Measurements from ENCODE around the gene TGFB3. TPM values are rescaled to one million over a fixed set of nuclear protein-coding genes. Genes with fewer than 3 reads are reported as not detected.

TGFB3 gene
- total and polyA plus RNA-seq, 2 donors from 2014 or later, result 5.2 to 39.5 TPM

DNA sequence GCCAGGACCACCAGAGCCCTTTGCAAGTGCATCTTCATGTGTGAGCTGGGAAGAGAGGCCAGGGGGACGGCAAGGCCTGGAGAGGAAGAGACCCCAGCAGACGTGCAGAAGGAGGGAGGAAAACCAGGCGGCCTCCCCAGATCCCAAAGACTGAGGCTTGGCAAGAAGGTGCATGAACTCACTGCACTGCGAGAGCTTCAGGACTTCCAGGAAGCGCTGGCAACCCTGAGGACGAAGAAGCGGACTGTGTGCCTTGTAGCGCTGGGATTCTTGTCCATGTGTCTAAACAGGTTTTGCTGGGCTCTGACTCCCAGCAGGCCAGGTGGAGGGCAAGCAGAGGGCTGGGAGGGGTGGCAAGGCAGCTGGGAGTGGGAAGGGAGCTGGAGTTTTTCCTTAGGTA lies 939 bp downstream of the TGFB3 start:
- DNase-seq, result peak in 3 of 5 donors; percentile 46 to 69 (median 48)
- H3K27me3 ChIP-seq (ENCODE audit: control insufficient read depth, insufficient read depth, low read length), result no peaks in the 10 kb centered on the region
- TF ChIP-seq, protein P1, sequence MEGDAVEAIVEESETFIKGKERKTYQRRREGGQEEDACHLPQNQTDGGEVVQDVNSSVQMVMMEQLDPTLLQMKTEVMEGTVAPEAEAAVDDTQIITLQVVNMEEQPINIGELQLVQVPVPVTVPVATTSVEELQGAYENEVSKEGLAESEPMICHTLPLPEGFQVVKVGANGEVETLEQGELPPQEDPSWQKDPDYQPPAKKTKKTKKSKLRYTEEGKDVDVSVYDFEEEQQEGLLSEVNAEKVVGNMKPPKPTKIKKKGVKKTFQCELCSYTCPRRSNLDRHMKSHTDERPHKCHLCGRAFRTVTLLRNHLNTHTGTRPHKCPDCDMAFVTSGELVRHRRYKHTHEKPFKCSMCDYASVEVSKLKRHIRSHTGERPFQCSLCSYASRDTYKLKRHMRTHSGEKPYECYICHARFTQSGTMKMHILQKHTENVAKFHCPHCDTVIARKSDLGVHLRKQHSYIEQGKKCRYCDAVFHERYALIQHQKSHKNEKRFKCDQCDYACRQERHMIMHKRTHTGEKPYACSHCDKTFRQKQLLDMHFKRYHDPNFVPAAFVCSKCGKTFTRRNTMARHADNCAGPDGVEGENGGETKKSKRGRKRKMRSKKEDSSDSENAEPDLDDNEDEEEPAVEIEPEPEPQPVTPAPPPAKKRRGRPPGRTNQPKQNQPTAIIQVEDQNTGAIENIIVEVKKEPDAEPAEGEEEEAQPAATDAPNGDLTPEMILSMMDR (IDR thresholded peaks at IDR 0.05; ENCODE audit: borderline replicate concordance, extremely low read depth, insufficient read depth), result no peak
- peaks cover 0 to 9% (median 5%) of the 10 kb centered on the region in 3 donors for H3K4me1 ChIP-seq (ENCODE audit: control insufficient read depth in 2 of 3, insufficient read depth in 2 of 3, low read depth in 1 of 3, low read length in 3 of 3)
- no peaks in the 10 kb centered on the region for H3K9me3 ChIP-seq (ENCODE audit: control insufficient read depth in 2 of 3, insufficient read depth in 1 of 3, low read length in 3 of 3)
- FAIRE-seq, result no peak
- H3K36me3 ChIP-seq (ENCODE audit: control insufficient read depth in 2 of 3, insufficient read depth in 3 of 3, low read length in 3 of 3), result no peaks in the 10 kb centered on the region
- peak overlapping the region; percentile 89 to 92 for H3K27ac ChIP-seq (ENCODE audit: low read depth in 2 of 2, low read length in 2 of 2)
- intact Hi-C loops (cut with DNase I), result loop anchor here (5.0 kb wide), 1 partner anchor 269 kb away; no protein-coding TSS in a partner anchor
- H3K9ac ChIP-seq (ENCODE audit: low read length in 3 of 3), result peak overlapping the region in 2 of 3 donors; percentile 82 to 84
- peak overlapping the region; percentile 17 to 75 (median 66) for H3K4me3 ChIP-seq (ENCODE audit: low read length in 3 of 3)

DNA sequence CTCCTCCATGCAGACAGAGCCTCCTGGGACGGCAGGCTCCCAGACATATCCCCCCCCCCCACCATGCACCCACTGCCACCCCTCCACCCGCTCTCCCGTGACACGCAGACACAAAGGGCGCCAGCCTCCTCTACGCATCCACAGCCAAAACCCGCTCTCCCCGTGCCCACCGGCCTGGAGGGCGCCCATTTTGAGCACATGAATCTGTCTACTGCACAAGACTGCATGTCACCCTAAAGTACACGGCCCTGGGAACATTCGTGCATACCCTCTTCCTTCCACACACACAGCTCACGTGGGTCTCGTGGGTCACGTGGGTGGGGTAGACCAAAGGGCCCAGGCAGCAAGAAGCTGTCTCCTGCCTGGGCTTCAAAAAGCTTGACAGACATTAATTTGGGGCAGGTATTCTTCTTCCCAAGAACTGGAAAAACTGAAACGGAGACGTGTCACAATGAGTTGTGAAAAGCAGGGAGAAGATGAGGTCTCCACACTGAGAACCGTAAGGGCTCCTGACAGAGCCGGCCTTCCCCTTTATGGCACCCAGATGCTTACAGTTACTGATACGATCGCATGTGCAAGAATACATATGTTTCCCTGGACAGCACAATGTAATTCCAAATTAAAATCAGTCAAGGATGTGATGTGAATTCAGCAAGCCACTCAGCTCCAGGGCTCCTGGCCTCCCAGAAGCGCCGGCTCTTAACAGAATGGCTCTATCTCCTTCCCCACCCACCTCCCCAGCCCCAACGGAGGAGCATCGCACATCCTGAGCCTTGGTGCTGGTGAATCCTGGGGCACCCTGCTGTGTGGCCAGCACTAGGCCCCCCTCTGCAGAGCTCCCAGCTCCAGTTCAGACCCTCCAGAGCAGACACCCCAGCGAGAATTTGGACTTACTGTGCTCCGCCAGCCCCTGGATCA lies 1.9 kb downstream of the TGFB3 start:
- intact Hi-C loops (cut with DNase I), result loop anchor here (5.0 kb wide), 1 partner anchor 268 kb away; no protein-coding TSS in a partner anchor
- peak in 2 of 5 donors; percentile 56 to 72 for DNase-seq
- Histone ChIP-seq H3K27ac (ENCODE audit: low read depth in 2 of 2, low read length in 2 of 2) (peak overlapping the region in 1 of 2 donors; percentile 44), H3K9me3 (ENCODE audit: control insufficient read depth in 2 of 3, insufficient read depth in 1 of 3, low read length in 3 of 3) (no peaks in the 10 kb centered on the region), H3K36me3 (ENCODE audit: control insufficient read depth in 2 of 3, insufficient read depth in 3 of 3, low read length in 3 of 3) (no peaks in the 10 kb centered on the region), H3K4me3 (ENCODE audit: low read length in 3 of 3) (peak overlapping the region in 1 of 3 donors; percentile 75), H3K9ac (ENCODE audit: low read length in 3 of 3) (peak overlapping the region in 1 of 3 donors; percentile 82), H3K27me3 (ENCODE audit: control insufficient read depth, insufficient read depth, low read length) (no peaks in the 10 kb centered on the region), H3K4me1 (ENCODE audit: control insufficient read depth in 2 of 3, insufficient read depth in 2 of 3, low read depth in 1 of 3, low read length in 3 of 3) (peaks cover 0 to 9% (median 5%) of the 10 kb centered on the region in 3 donors)
- TF ChIP-seq, protein P1 (IDR thresholded peaks at IDR 0.05; ENCODE audit: borderline replicate concordance, extremely low read depth, insufficient read depth), result no peak
- no peak for FAIRE-seq

DNA sequence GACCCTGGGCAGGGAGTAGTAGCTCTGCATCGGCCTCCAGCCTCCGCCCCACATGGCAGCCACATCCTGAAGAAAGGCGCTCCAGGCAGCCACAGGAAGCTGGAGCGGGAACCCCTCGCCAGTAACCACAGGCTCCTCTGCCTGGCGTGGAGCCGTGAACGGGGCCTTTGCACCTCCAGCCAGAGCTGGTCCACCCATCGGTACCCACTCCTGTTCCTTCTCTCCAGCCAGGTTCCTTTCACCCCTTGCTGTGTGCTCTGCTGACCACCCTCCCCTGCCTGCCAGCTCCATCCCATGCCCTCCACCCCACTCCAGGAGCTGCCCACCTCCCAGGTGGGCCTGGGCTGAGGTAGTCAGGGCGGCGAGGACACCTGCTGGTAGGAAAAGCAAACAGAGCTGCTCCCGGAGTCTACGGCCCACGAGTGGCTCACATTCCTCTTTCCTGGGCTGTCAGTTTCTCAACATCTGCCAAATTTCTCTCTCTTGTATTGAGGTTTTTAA lies 2.7 kb downstream of the TGFB3 start:
- Histone ChIP-seq H3K4me1 (ENCODE audit: control insufficient read depth in 2 of 3, insufficient read depth in 2 of 3, low read depth in 1 of 3, low read length in 3 of 3) (peaks cover 0 to 9% (median 5%) of the 10 kb centered on the region in 3 donors), H3K27ac (ENCODE audit: low read depth in 2 of 2, low read length in 2 of 2) (no peak overlapping the region), H3K4me3 (ENCODE audit: low read length in 3 of 3) (peak overlapping the region in 1 of 3 donors; percentile 75), H3K9ac (ENCODE audit: low read length in 3 of 3) (no peak overlapping the region), H3K36me3 (ENCODE audit: control insufficient read depth in 2 of 3, insufficient read depth in 3 of 3, low read length in 3 of 3) (no peaks in the 10 kb centered on the region), H3K9me3 (ENCODE audit: control insufficient read depth in 2 of 3, insufficient read depth in 1 of 3, low read length in 3 of 3) (no peaks in the 10 kb centered on the region), H3K27me3 (ENCODE audit: control insufficient read depth, insufficient read depth, low read length) (no peaks in the 10 kb centered on the region)
- intact Hi-C loops (cut with DNase I), result no loop called here
- DNase-seq (peak; percentile 50 to 69 (median 64)), FAIRE-seq (no peak)
- TF ChIP-seq, protein P1 (IDR thresholded peaks at IDR 0.05; ENCODE audit: borderline replicate concordance, extremely low read depth, insufficient read depth), result peak; percentile 49

All from kidney (tissue), 14 donors.